ENCODE data around the gene PRKG1.

DNA sequence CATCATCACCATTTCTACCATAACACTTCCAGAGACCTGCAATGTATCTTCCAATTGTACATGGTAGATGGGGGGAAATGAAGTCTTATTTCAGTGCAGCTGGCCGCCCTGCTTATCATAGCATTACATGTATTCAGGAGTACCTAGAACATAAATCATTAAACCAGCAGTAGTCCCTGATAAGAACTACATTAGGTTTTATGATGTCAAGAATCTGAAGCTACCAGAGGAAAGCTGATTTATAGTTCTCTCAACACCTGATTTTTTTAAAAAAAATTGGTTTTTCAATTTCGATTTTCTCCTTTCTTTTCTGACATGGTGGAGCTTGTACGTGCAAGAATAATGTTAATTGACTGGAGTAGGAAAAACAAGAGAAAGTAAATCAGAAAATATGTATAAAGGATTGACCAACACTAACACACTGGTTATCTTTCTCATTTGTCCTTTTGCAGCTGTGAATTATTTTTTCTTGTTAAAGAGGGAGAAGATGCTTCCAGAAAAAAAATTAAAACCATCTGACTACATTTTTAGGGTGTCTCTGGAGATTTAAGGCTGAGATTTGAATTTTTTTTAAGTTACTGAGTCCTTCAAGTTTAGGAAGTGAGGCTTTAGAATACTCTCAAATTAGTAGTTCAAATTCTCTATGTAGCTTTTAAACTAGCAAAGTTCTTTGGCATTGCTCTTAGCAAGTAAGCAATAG, 566.0 kb downstream of the PRKG1 start:
- TF ChIP-seq, protein P1, sequence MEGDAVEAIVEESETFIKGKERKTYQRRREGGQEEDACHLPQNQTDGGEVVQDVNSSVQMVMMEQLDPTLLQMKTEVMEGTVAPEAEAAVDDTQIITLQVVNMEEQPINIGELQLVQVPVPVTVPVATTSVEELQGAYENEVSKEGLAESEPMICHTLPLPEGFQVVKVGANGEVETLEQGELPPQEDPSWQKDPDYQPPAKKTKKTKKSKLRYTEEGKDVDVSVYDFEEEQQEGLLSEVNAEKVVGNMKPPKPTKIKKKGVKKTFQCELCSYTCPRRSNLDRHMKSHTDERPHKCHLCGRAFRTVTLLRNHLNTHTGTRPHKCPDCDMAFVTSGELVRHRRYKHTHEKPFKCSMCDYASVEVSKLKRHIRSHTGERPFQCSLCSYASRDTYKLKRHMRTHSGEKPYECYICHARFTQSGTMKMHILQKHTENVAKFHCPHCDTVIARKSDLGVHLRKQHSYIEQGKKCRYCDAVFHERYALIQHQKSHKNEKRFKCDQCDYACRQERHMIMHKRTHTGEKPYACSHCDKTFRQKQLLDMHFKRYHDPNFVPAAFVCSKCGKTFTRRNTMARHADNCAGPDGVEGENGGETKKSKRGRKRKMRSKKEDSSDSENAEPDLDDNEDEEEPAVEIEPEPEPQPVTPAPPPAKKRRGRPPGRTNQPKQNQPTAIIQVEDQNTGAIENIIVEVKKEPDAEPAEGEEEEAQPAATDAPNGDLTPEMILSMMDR (IDR thresholded peaks at IDR 0.05; ENCODE audit: insufficient read depth, low read length, poor library complexity, severe bottlenecking), result no peak
- TF ChIP-seq EZH2phosphoT487 (conservative IDR thresholded peaks at IDR 0.05; ENCODE audit: low read length), result no peak
